Renal cortex interstitium (tissue), 11 donors: ENCODE results near the gene PPP2R5D. TPM values are rescaled to one million over a fixed set of nuclear protein-coding genes. Genes with fewer than 3 reads are reported as not detected.
"Not testable (repeated sequence)": the region's sequence is repeated elsewhere in the genome, so short reads cannot be mapped to it uniquely, and the experiment has no call there.

ENCODE experiments used
- DNase-seq, 11 donors: peaks; one replicate each; pipeline ENCODE4 v3.0.0-alpha.2; 2013; ENCODE audit warnings: low read depth in 9 of 11, low spot score in 4 of 11; ENCODE audit errors: extremely low read depth in 1 of 11
- polyA plus RNA-seq, 3 donors: library from polyadenylated mRNA; unstranded; fragments of 120-200 nt; gene quantifications; one replicate each; pipeline ENCODE4 v1.2.1, GENCODE V29; 2013; ENCODE audit not compliant: insufficient read length in 3 of 3

Gene PPP2R5D
- polyA plus RNA-seq, 3 donors = 51.0 to 66.3 (median 64.0) TPM

GRCh38 chr6:42978839-42979522 is 5.4 kb upstream of the PPP2R5D start, which contains the start of gene PEX6:
Gene PEX6 (minus strand): TSS chr6:42979181. CDS start chr6:42979150, 31 bp downstream.
- peak; percentile 66 to 91 (median 82) for DNase-seq

GRCh38 chr6:42979523-42980177 is 4.7 kb upstream of the PPP2R5D start:
- no peak for DNase-seq

- no peak for DNase-seq
These were observed 2.5 kb upstream of the PPP2R5D start for GRCh38 chr6:42981836-42982235.

GRCh38 chr6:42984924-42985475 is 630 bp downstream of the PPP2R5D start:
- DNase-seq = no peak

- DNase-seq = no peak
These were observed 3.4 kb downstream of the PPP2R5D start for GRCh38 chr6:42987533-42988451.

- DNase-seq = no peak
These were observed 4.2 kb downstream of the PPP2R5D start for GRCh38 chr6:42988486-42989020.

- DNase-seq = no peak
These were observed 5.6 kb downstream of the PPP2R5D start for GRCh38 chr6:42989923-42990322.

GRCh38 chr6:42993445-42993844 is 9.1 kb downstream of the PPP2R5D start:
- no peak for DNase-seq

- DNase-seq = no peak
These were observed 12.1 kb downstream of the PPP2R5D start for GRCh38 chr6:42996513-42996912.

GRCh38 chr6:42998205-42998604 is 13.8 kb downstream of the PPP2R5D start:
- DNase-seq = not testable (repeated sequence)

- no peak for DNase-seq
These were observed 17.5 kb downstream of the PPP2R5D start for GRCh38 chr6:43001843-43002242.

GRCh38 chr6:43005844-43006243 is 21.5 kb downstream of the PPP2R5D start:
- no peak for DNase-seq

GRCh38 chr6:43006251-43006650 is 21.9 kb downstream of the PPP2R5D start:
- no peak for DNase-seq

GRCh38 chr6:43007126-43007525 is 22.8 kb downstream of the PPP2R5D start:
- no peak for DNase-seq

GRCh38 chr6:43009124-43009523 is 24.8 kb downstream of the PPP2R5D start:
- peak in 1 of 11 donors; percentile 5 for DNase-seq

GRCh38 chr6:43011207-43011606 is 26.8 kb downstream of the PPP2R5D start:
- DNase-seq = no peak

GRCh38 chr6:43012364-43012763 is 28.0 kb downstream of the PPP2R5D start:
- DNase-seq = no peak

GRCh38 chr6:43013097-43013842 is 28.9 kb downstream of the PPP2R5D start:
- DNase-seq = no peak
